Fibroblast of skin of left quadriceps (primary cell): ENCODE measurements around the gene NAP1L1.
A peak's percentile ranks its signal among the peaks of the same experiment; 100 is the strongest.

Experiments
- DNase-seq, 2 experiments: peaks; one replicate each; pipeline ENCODE4 v3.0.0-alpha.2; 2013; ENCODE audit warnings: low read depth in 2 of 2

Gene NAP1L1

GRCh38 chr12:76083246-76083903 lies 1.1 kb downstream of the NAP1L1 start:
- DNase-seq, result no peak

- DNase-seq, result no peak
Observed at GRCh38 chr12:76081909-76082308, 2.6 kb downstream of the NAP1L1 start.

GRCh38 chr12:76080729-76081415 lies 3.6 kb downstream of the NAP1L1 start:
- DNase-seq, result no peak

- DNase-seq, result peak in 1 of 2 experiments; percentile 4
Observed at GRCh38 chr12:76080017-76080728, 4.3 kb downstream of the NAP1L1 start.

GRCh38 chr12:76078748-76079147 lies 5.7 kb downstream of the NAP1L1 start:
- DNase-seq, result no peak

GRCh38 chr12:76075448-76075847 lies 9.0 kb downstream of the NAP1L1 start:
- DNase-seq, result no peak

- no peak for DNase-seq
Observed at GRCh38 chr12:76074701-76075336, 9.7 kb downstream of the NAP1L1 start.

- no peak for DNase-seq
Observed at GRCh38 chr12:76073561-76073960, 10.9 kb downstream of the NAP1L1 start.

- no peak for DNase-seq
Observed at GRCh38 chr12:76072568-76072967, 11.9 kb downstream of the NAP1L1 start.

GRCh38 chr12:76069339-76069738 lies 15.1 kb downstream of the NAP1L1 start:
- DNase-seq, result no peak

- no peak for DNase-seq
Observed at GRCh38 chr12:76065917-76066316, 18.6 kb downstream of the NAP1L1 start.

GRCh38 chr12:76064904-76065303 lies 19.6 kb downstream of the NAP1L1 start:
- DNase-seq, result no peak

GRCh38 chr12:76060111-76060510 lies 24.4 kb downstream of the NAP1L1 start:
- DNase-seq, result no peak

- no peak for DNase-seq
Observed at GRCh38 chr12:76057326-76057725, 27.2 kb downstream of the NAP1L1 start.

GRCh38 chr12:76055393-76055792 lies 29.1 kb downstream of the NAP1L1 start:
- no peak for DNase-seq

- DNase-seq, result no peak
Observed at GRCh38 chr12:76049575-76050251, 34.8 kb downstream of the NAP1L1 start.

GRCh38 chr12:76047742-76048141 lies 36.7 kb downstream of the NAP1L1 start:
- DNase-seq, result no peak

GRCh38 chr12:76047060-76047459 lies 37.4 kb downstream of the NAP1L1 start:
- DNase-seq, result no peak

GRCh38 chr12:76043377-76043776 lies 41.1 kb downstream of the NAP1L1 start:
- DNase-seq, result no peak

GRCh38 chr12:76042147-76042546 lies 42.3 kb downstream of the NAP1L1 start:
- DNase-seq, result no peak

- no peak for DNase-seq
Observed at GRCh38 chr12:76041406-76041805, 43.1 kb downstream of the NAP1L1 start.

GRCh38 chr12:76040461-76040860 lies 44.0 kb downstream of the NAP1L1 start:
- DNase-seq, result no peak
